Non-pigmented ciliary epithelial cell (primary cell): Measurements from ENCODE around the gene BLVRA.
A peak's percentile ranks its signal among the peaks of the same experiment; 100 is the strongest.
"Not testable (repeated sequence)": the region's sequence is repeated elsewhere in the genome, so short reads cannot be mapped to it uniquely, and the experiment has no call there.

ENCODE experiments used
- DNase-seq: peaks from one replicate; pipeline ENCODE4 v3.0.0-alpha.2; 2010; ENCODE audit warnings: low read depth

Gene BLVRA

GRCh38 chr7:43758029-43758821 lies at the start of gene BLVRA:
Gene BLVRA (plus strand): TSS chr7:43758680. CDS start chr7:43771159, 12,479 bp downstream.
- DNase-seq, result no peak

GRCh38 chr7:43711503-43711902 lies 47.0 kb upstream of the BLVRA start:
- DNase-seq, result no peak

GRCh38 chr7:43715966-43716365 lies 42.5 kb upstream of the BLVRA start:
- DNase-seq, result not testable (repeated sequence)

GRCh38 chr7:43716598-43716997 lies 41.9 kb upstream of the BLVRA start:
- no peak for DNase-seq

- peak; percentile 11 for DNase-seq
Observed at GRCh38 chr7:43721193-43721806, 37.2 kb upstream of the BLVRA start.

GRCh38 chr7:43723007-43723341 lies 35.5 kb upstream of the BLVRA start:
- no peak for DNase-seq

GRCh38 chr7:43725251-43725650 lies 33.2 kb upstream of the BLVRA start:
- no peak for DNase-seq

GRCh38 chr7:43726466-43726865 lies 32.0 kb upstream of the BLVRA start:
- no peak for DNase-seq

GRCh38 chr7:43727003-43727402 lies 31.5 kb upstream of the BLVRA start:
- no peak for DNase-seq

GRCh38 chr7:43727494-43727893 lies 31.0 kb upstream of the BLVRA start:
- no peak for DNase-seq

GRCh38 chr7:43729214-43729923 lies 29.1 kb upstream of the BLVRA start, which contains the start of gene COA1:
Gene COA1 (minus strand): TSS chr7:43729523. CDS start chr7:43648614, 80,909 bp downstream.
- peak; percentile 62 for DNase-seq

- no peak for DNase-seq
Observed at GRCh38 chr7:43729924-43730248, 28.6 kb upstream of the BLVRA start.

GRCh38 chr7:43731494-43731893 lies 27.0 kb upstream of the BLVRA start:
- not testable (repeated sequence) for DNase-seq

GRCh38 chr7:43734575-43735332 lies 23.7 kb upstream of the BLVRA start:
- not testable (repeated sequence) for DNase-seq

- DNase-seq, result no peak
Observed at GRCh38 chr7:43735403-43735801, 23.1 kb upstream of the BLVRA start.

GRCh38 chr7:43735802-43736603 lies 22.5 kb upstream of the BLVRA start:
- DNase-seq, result peak; percentile 14

GRCh38 chr7:43737467-43738127 lies 20.9 kb upstream of the BLVRA start:
- DNase-seq, result no peak

GRCh38 chr7:43742692-43743091 lies 15.8 kb upstream of the BLVRA start:
- DNase-seq, result no peak

GRCh38 chr7:43747328-43748105 lies 11.0 kb upstream of the BLVRA start:
- DNase-seq, result no peak

- DNase-seq, result no peak
Observed at GRCh38 chr7:43749383-43749940, 9.0 kb upstream of the BLVRA start.
